Esophagus muscularis mucosa (tissue), 3 donors: Measurements from ENCODE around the gene CREG1.

Experiments used
- POLR2A ChIP-seq: fragments of 450-650 bp; IDR thresholded peaks from one replicate; pipeline ENCODE4 v1.6.1; 2017; ENCODE audit warnings: antibody characterized with exemption, moderate library complexity, mild to moderate bottlenecking, low read depth
- POLR2AphosphoS5 ChIP-seq, 2 donors: sonication (generic); formaldehyde crosslinking; IDR thresholded peaks; one replicate each; pipeline ENCODE4 v1.6.1; 2017; ENCODE audit warnings: antibody characterized with exemption in 2 of 2
- TF ChIP-seq, protein P1 (sequence below), 3 experiments: fragments of 200-600 bp in 2 of 3; fragments of 450-650 bp in 1 of 3; sonication (generic) in 2 of 3; IDR thresholded peaks; one replicate each; pipeline ENCODE4 v1.5.1; 2017 to 2019; ENCODE audit warnings: antibody characterized with exemption in 3 of 3, mild to moderate bottlenecking in 2 of 3, moderate library complexity in 1 of 3

DNA sequence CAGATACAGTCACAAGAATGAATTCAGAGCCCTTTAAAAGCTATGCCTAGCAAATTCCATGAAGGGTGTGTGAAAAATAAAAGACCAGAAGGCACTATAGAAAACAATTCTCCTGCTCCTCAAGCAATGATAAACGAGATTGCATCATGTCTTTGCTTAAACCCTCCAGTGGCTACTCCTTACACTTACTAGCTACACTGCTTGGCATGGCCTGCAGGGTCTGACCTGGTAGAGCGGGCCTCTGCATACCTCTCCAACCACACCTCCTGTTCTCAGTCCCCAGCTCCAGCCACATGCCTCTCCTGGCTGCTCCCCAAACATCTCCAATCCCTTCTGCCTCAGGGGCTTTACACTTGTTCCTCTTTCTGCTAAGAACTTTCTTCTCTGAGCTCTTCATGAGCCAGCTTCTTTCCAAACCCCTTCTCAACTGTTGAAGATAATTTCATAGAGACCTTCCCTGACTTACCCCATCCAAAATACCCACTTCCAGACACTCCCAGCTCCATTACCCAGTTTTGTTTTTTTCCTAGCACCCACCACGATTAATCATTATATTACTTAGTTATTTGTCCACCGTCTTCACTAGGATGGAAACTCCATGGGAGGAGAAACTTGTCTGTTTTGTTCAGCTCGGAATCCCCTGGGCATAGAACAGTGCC, 11.2 kb upstream of the CREG1 start:
- TF ChIP-seq, protein P1, sequence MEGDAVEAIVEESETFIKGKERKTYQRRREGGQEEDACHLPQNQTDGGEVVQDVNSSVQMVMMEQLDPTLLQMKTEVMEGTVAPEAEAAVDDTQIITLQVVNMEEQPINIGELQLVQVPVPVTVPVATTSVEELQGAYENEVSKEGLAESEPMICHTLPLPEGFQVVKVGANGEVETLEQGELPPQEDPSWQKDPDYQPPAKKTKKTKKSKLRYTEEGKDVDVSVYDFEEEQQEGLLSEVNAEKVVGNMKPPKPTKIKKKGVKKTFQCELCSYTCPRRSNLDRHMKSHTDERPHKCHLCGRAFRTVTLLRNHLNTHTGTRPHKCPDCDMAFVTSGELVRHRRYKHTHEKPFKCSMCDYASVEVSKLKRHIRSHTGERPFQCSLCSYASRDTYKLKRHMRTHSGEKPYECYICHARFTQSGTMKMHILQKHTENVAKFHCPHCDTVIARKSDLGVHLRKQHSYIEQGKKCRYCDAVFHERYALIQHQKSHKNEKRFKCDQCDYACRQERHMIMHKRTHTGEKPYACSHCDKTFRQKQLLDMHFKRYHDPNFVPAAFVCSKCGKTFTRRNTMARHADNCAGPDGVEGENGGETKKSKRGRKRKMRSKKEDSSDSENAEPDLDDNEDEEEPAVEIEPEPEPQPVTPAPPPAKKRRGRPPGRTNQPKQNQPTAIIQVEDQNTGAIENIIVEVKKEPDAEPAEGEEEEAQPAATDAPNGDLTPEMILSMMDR (IDR thresholded peaks at IDR 0.05): no peak
- TF ChIP-seq POLR2A: no peak
- TF ChIP-seq POLR2AphosphoS5 (IDR thresholded peaks at IDR 0.05): no peak
